ENCODE results near the gene KIAA1671. TPM values are rescaled to one million over a fixed set of nuclear protein-coding genes. Genes with fewer than 3 reads are reported as not detected.

Gene KIAA1671
- total RNA-seq, 1 donor from 2014 or later = 14.5 TPM

DNA sequence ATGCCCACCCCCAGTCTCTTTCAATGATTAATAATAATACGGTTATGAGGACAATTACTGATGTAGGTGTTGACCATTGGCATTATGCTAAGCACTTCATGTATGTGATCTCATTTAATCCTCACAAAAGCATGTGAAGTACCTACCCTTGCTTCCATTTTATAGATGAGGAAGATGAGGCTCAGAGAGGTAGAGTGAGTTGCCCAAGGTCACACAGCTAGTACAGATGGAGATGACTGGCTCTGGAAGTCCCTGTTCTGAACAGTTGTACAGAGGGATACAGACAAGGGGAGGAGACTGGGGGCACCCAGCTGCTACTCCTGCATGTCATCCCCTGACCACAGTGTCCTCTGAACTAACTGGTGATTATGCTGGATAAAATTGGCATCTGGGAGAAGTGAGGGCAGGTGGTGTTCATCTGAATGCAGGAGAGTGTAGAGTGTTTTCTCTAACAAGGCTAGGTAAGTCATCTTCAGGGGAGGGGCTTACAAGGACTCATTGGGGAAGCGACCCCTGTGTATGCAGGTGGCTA lies 43.2 kb downstream of the KIAA1671 start:
- Mint-ChIP-seq H3K9me3 (no peaks in the 10 kb centered on the region), H3K27me3 (ENCODE audit: low read depth) (no peaks in the 10 kb centered on the region), H3K27ac (ENCODE audit: unreplicated experiment) (peak overlapping the region; percentile 4), H3K4me1 (peaks cover 22% of the 10 kb centered on the region), H3K36me3 (ENCODE audit: low read depth) (peaks cover 2% of the 10 kb centered on the region), H3K4me3 (no peak overlapping the region)
- TF ChIP-seq, protein P1, sequence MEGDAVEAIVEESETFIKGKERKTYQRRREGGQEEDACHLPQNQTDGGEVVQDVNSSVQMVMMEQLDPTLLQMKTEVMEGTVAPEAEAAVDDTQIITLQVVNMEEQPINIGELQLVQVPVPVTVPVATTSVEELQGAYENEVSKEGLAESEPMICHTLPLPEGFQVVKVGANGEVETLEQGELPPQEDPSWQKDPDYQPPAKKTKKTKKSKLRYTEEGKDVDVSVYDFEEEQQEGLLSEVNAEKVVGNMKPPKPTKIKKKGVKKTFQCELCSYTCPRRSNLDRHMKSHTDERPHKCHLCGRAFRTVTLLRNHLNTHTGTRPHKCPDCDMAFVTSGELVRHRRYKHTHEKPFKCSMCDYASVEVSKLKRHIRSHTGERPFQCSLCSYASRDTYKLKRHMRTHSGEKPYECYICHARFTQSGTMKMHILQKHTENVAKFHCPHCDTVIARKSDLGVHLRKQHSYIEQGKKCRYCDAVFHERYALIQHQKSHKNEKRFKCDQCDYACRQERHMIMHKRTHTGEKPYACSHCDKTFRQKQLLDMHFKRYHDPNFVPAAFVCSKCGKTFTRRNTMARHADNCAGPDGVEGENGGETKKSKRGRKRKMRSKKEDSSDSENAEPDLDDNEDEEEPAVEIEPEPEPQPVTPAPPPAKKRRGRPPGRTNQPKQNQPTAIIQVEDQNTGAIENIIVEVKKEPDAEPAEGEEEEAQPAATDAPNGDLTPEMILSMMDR (conservative IDR thresholded peaks at IDR 0.05) = no peak
- DNase-seq (ENCODE audit: low read depth, low spot score) = no peak

DNA sequence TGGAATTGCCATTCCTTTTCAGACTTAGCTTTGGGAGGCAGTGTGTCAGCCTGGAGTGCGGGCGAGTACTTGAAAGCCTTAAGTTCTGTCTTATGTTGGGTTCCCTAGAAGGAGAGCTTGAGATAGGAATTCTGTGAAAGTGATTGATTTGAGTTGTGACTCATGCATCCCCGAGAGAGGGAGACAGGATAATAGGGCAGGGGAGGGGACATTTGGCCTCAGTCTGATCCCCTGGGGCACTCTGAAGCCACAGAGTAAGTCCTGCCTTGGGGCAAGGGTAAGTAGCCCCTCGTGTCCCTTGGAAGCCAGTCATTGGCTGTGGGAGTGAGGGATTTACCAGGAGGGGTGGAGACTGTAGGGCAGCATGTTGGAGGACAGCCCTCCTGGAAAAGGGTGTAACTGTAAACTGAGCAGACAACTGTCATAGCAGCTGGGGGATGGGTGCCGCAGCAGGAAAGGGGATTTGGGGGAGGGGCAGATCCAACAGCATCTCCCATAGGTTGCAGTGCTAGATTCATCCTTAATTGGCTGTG lies 44.0 kb downstream of the KIAA1671 start:
- H3K4me3 Mint-ChIP-seq = no peak overlapping the region
- peak; percentile 16 for DNase-seq (ENCODE audit: low read depth, low spot score)
- peaks cover 22% of the 10 kb centered on the region for H3K4me1 Mint-ChIP-seq

DNA sequence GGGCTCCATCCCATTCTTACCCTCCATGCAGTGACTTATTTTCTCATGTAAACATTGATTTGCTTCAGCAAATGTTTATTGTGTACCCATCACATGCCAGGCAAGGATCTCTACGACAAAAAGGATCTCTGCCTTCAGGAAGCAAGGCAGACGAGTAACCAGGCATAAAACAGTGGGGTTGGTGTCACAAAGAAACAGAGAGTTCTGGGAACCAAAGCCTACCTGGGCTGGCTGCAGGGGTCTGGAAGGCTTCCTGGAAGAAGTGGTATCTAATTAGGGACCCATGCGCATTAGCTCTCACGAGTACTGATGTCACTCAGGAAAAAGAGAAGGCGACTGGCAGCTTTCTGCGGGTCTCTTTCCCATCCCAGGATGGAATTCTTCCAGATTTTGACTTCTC lies 44.5 kb downstream of the KIAA1671 start:
- no peak overlapping the region for H3K4me3 Mint-ChIP-seq
- peaks cover 2% of the 10 kb centered on the region for H3K36me3 Mint-ChIP-seq (ENCODE audit: low read depth)
- DNase-seq (ENCODE audit: low read depth, low spot score) = no peak
- peaks cover 23% of the 10 kb centered on the region for H3K4me1 Mint-ChIP-seq
- H3K9me3 Mint-ChIP-seq = no peaks in the 10 kb centered on the region
- H3K27ac Mint-ChIP-seq (ENCODE audit: unreplicated experiment) = no peak overlapping the region
- TF ChIP-seq, protein P1 (conservative IDR thresholded peaks at IDR 0.05) = no peak
- no peaks in the 10 kb centered on the region for H3K27me3 Mint-ChIP-seq (ENCODE audit: low read depth)

More for the DNA sequence above, 44.0 kb downstream of the KIAA1671 start:
- TF ChIP-seq, protein P1 (conservative IDR thresholded peaks at IDR 0.05) = no peak
- Mint-ChIP-seq H3K27ac (ENCODE audit: unreplicated experiment) (no peak overlapping the region), H3K27me3 (ENCODE audit: low read depth) (no peaks in the 10 kb centered on the region), H3K9me3 (no peaks in the 10 kb centered on the region), H3K36me3 (ENCODE audit: low read depth) (peaks cover 2% of the 10 kb centered on the region)

- Mint-ChIP-seq H3K9me3 (no peaks in the 10 kb centered on the region), H3K4me3 (no peak overlapping the region), H3K27ac (ENCODE audit: unreplicated experiment) (no peak overlapping the region)
Observed at GRCh38 chr22:25000686-25001085, 48.2 kb downstream of the KIAA1671 start.

DNA sequence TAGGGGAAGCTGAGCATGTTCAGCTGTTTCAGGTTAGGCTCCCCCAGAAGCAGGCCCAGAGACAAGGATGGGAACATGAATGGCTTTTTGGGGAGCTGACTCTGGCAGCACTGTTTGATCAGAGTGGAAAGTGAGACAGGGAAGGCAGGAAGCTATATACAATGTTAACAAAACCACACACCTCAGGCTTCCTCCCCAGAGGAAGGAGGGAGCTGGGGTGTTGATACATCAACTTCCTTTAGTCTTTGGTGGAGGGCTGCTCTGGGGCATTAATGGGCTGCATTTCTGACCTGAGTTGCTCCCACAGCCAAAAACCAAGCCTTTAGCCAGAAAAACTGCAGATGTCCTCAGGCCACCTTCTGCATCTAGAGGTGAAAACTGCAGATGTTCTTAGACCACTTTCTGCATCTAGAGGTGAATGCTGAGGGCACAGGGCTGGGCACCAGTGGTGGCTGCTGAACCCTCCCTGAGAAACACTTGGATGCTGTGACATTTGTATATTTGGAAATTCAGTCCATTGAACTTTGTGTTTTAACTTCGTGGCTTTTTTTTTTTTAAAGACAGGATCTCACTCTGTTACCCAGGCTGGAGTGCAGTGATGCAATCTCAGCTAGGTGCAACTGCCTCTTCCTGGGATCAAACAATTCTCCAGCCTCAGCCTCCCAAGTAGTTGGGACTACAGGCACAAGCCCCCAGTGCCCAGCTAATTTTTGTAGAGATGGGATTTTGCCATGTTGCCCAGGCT lies 49.9 kb downstream of the KIAA1671 start:
- Mint-ChIP-seq H3K36me3 (ENCODE audit: low read depth) (no peaks in the 10 kb centered on the region), H3K9me3 (no peaks in the 10 kb centered on the region), H3K4me1 (peaks cover 16% of the 10 kb centered on the region), H3K4me3 (no peak overlapping the region), H3K27me3 (ENCODE audit: low read depth) (no peaks in the 10 kb centered on the region), H3K27ac (ENCODE audit: unreplicated experiment) (no peak overlapping the region)
- no peak for DNase-seq (ENCODE audit: low read depth, low spot score)
- TF ChIP-seq, protein P1 (conservative IDR thresholded peaks at IDR 0.05) = no peak

More at GRCh38 chr22:25000686-25001085, 48.2 kb downstream of the KIAA1671 start:
- H3K4me1 Mint-ChIP-seq = peaks cover 27% of the 10 kb centered on the region
- no peaks in the 10 kb centered on the region for H3K36me3 Mint-ChIP-seq (ENCODE audit: low read depth)
- H3K27me3 Mint-ChIP-seq (ENCODE audit: low read depth) = no peaks in the 10 kb centered on the region
- TF ChIP-seq, protein P1 (conservative IDR thresholded peaks at IDR 0.05) = no peak
- DNase-seq (ENCODE audit: low read depth, low spot score) = no peak

Data from neural crest cell (in vitro differentiated cells).